Stimulated activated naive CD8-positive, alpha-beta T cell treated with anti-CD3 and anti-CD28 coated beads, Interleukin-15, Interleukin-2, amounts not matched to agents 100 ng/mL and 50 ng/mL, for 24 hours (primary cell): ENCODE measurements around the gene UGT1A9.

Experiments used
- H3K27ac Mint-ChIP-seq: one replicate; pipeline ENCODE4 v1.8.0; 2021; ENCODE audit warnings: mild to moderate bottlenecking, mixed read lengths
- H3K27me3 Mint-ChIP-seq: one replicate; pipeline ENCODE4 v1.8.0; 2021; ENCODE audit warnings: mixed read lengths
- H3K36me3 Mint-ChIP-seq: one replicate; pipeline ENCODE4 v1.8.0; 2021; ENCODE audit warnings: low read depth, mixed read lengths
- H3K4me1 Mint-ChIP-seq: one replicate; pipeline ENCODE4 v1.8.0; 2021; ENCODE audit warnings: low read depth, mixed read lengths
- H3K4me3 Mint-ChIP-seq: one replicate; pipeline ENCODE4 v1.8.0; 2021; ENCODE audit warnings: mild to moderate bottlenecking, mixed read lengths
- H3K9me3 Mint-ChIP-seq: one replicate; pipeline ENCODE4 v1.8.0; 2021; ENCODE audit warnings: mixed read lengths

UGT1A9 gene

GRCh38 chr2:233668605-233669260, 3.0 kb upstream of the UGT1A9 start:
- Mint-ChIP-seq H3K36me3 (no peaks in the 10 kb centered on the region), H3K4me3 (no peak overlapping the region), H3K9me3 (peaks cover 4% of the 10 kb centered on the region), H3K4me1 (no peaks in the 10 kb centered on the region), H3K27me3 (peaks cover 46% of the 10 kb centered on the region), H3K27ac (no peak overlapping the region)

- no peak overlapping the region for H3K27ac Mint-ChIP-seq
- H3K4me1 Mint-ChIP-seq, result no peaks in the 10 kb centered on the region
- no peaks in the 10 kb centered on the region for H3K9me3 Mint-ChIP-seq
- peaks cover 42% of the 10 kb centered on the region for H3K27me3 Mint-ChIP-seq
- H3K4me3 Mint-ChIP-seq, result no peak overlapping the region
- H3K36me3 Mint-ChIP-seq, result no peaks in the 10 kb centered on the region
Observed at GRCh38 chr2:233672886-233673285, 1.2 kb downstream of the UGT1A9 start.

GRCh38 chr2:233673896-233674295, 2.2 kb downstream of the UGT1A9 start:
- H3K36me3 Mint-ChIP-seq, result no peaks in the 10 kb centered on the region
- H3K27ac Mint-ChIP-seq, result no peak overlapping the region
- no peaks in the 10 kb centered on the region for H3K9me3 Mint-ChIP-seq
- peaks cover 40% of the 10 kb centered on the region for H3K27me3 Mint-ChIP-seq
- H3K4me1 Mint-ChIP-seq, result no peaks in the 10 kb centered on the region
- no peak overlapping the region for H3K4me3 Mint-ChIP-seq

- Mint-ChIP-seq H3K27me3 (peaks cover 41% of the 10 kb centered on the region), H3K9me3 (no peaks in the 10 kb centered on the region), H3K4me1 (no peaks in the 10 kb centered on the region)
Observed at GRCh38 chr2:233674314-233674713, 2.6 kb downstream of the UGT1A9 start.

DNA sequence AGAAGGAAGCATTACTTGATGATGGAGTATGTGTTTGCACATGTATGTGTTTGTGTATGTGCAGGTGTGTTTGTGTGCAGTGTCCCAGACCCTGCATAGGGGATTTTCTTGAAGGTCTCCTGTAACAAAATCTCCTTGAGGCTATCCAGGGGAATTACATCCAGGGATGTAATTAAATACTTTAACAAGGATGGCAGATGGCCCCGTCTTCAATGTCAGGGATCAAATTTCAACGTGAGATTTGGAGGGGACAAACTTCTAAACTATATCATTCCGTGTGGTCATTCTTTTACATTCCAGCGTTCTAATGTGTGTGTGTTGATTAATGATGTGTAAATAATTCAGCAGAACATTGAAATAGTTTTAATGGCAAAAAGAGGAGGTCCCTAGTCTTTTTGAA, 3.3 kb downstream of the UGT1A9 start:
- Mint-ChIP-seq H3K36me3 (no peaks in the 10 kb centered on the region), H3K4me1 (no peaks in the 10 kb centered on the region), H3K9me3 (no peaks in the 10 kb centered on the region), H3K4me3 (no peak overlapping the region), H3K27me3 (peaks cover 44% of the 10 kb centered on the region), H3K27ac (no peak overlapping the region)

More at GRCh38 chr2:233674314-233674713, 2.6 kb downstream of the UGT1A9 start:
- no peak overlapping the region for H3K4me3 Mint-ChIP-seq
- no peak overlapping the region for H3K27ac Mint-ChIP-seq
- no peaks in the 10 kb centered on the region for H3K36me3 Mint-ChIP-seq

DNA sequence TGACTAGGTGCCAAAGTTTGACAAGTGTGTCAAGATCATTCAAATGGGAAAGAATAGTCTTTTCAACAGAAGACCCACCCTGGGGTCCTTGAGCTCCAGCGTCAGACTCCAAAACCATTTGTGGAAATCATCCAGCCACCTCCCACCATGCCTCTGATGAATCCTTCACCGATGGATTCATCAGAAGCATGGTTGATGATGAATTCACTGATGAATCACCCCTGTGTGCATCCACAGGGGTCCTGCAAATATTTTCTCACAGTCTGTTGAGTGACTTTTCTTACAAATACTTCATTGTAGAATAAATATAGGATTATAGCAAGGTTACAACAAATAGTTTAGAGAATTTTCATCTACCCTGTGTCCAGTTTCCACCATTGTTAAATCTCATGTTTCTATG, 4.3 kb downstream of the UGT1A9 start:
- no peaks in the 10 kb centered on the region for H3K9me3 Mint-ChIP-seq
- H3K4me3 Mint-ChIP-seq, result no peak overlapping the region
- H3K4me1 Mint-ChIP-seq, result no peaks in the 10 kb centered on the region
- H3K27me3 Mint-ChIP-seq, result peaks cover 40% of the 10 kb centered on the region
- H3K27ac Mint-ChIP-seq, result no peak overlapping the region
- no peaks in the 10 kb centered on the region for H3K36me3 Mint-ChIP-seq

GRCh38 chr2:233679196-233679595, 7.5 kb downstream of the UGT1A9 start:
- H3K4me1 Mint-ChIP-seq, result no peaks in the 10 kb centered on the region
- H3K9me3 Mint-ChIP-seq, result no peaks in the 10 kb centered on the region
- no peaks in the 10 kb centered on the region for H3K36me3 Mint-ChIP-seq
- H3K27me3 Mint-ChIP-seq, result peaks cover 27% of the 10 kb centered on the region
- no peak overlapping the region for H3K4me3 Mint-ChIP-seq
- H3K27ac Mint-ChIP-seq, result no peak overlapping the region

DNA sequence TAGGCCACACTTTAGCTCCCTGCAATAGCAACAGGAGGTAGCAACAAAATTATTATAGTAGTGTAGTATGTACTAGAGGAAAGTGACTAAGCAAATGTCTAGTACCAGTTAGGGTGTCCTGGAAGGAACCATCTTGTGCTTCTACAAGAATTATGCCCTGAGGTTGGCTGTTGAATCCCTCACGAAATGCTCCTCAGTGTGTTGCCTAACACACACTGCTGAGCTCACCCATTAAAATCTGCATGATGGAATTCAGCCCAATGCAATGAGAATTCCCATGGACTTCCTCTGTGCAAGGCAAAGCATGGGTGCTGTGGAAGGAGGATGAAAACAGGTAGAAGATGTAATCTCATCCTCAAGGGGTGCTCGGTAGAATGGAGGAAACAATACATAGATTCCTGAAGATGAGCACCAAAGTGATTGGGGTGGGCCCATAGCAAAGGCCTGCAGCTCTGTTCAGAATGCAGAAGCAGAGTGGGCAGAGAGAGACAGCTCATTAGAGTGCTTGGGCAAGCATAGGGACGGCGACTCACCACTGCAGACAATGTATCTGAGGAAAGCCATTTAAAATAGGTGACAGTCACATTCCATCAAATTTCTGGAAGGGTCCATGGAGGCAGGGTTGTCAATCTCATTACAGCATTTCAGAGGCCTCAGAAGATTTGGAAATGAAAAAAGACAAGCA, 8.8 kb downstream of the UGT1A9 start:
- H3K4me1 Mint-ChIP-seq, result no peaks in the 10 kb centered on the region
- H3K36me3 Mint-ChIP-seq, result no peaks in the 10 kb centered on the region
- no peak overlapping the region for H3K27ac Mint-ChIP-seq
- H3K4me3 Mint-ChIP-seq, result no peak overlapping the region
- no peaks in the 10 kb centered on the region for H3K9me3 Mint-ChIP-seq
- H3K27me3 Mint-ChIP-seq, result peaks cover 27% of the 10 kb centered on the region

DNA sequence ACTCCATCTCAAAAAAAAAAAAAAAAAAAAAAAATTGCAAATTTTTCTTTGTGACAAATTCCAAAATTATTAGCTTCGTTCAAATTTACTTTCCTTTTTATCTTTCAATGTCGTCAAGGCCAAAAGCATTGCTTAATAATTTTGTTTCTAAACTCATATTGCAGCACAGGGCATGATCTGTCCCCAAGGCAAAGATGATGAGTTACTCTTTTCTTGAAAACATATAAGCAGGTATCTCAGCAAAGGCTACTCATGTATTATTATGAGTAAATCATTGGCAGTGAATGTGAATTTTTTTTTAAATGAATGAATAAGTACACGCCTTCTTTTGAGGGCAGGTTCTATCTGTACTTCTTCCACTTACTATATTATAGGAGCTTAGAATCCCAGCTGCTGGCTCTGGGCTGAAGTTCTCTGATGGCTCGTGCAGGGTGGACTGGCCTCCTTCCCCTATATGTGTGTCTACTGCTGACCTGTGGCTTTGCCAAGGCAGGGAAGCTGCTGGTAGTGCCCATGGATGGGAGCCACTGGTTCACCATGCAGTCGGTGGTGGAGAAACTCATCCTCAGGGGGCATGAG, 9.9 kb downstream of the UGT1A9 start, which contains the start of gene UGT1A7:
Gene UGT1A7, plus strand, starts transcription at position 381 of the 579 bp plus-strand sequence. Its CDS starts 37 bp downstream, at position 418.
- Mint-ChIP-seq H3K27ac (no peak within 1 kb of the TSS), H3K27me3 (peaks cover 26% of the 10 kb centered on the region), H3K36me3 (no peaks in the 10 kb centered on the region), H3K9me3 (no peaks in the 10 kb centered on the region), H3K4me3 (no peak within 1 kb of the TSS), H3K4me1 (no peaks in the 10 kb centered on the region)

DNA sequence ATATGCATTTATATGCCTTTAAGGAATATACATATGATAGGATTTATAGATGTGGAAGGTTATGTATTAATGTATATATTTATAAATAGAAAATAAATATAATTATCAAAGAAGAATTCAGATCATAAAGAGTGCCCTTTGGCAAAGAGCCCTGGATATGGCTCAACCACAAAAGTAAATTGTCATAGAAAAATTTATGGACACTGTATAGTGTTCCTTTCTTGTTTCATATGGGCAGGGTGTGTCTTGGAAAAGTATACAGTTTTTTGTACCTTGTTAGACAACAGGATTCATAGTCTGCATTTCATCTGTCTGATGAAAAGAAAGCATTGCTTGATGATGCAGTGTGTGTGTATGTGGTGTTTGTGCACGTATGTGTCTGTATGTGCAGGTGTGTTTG, 12.9 kb downstream of the UGT1A9 start:
- Mint-ChIP-seq H3K36me3 (no peaks in the 10 kb centered on the region), H3K9me3 (no peaks in the 10 kb centered on the region), H3K4me3 (no peak overlapping the region), H3K27me3 (peaks cover 10% of the 10 kb centered on the region), H3K27ac (no peak overlapping the region), H3K4me1 (no peaks in the 10 kb centered on the region)

DNA sequence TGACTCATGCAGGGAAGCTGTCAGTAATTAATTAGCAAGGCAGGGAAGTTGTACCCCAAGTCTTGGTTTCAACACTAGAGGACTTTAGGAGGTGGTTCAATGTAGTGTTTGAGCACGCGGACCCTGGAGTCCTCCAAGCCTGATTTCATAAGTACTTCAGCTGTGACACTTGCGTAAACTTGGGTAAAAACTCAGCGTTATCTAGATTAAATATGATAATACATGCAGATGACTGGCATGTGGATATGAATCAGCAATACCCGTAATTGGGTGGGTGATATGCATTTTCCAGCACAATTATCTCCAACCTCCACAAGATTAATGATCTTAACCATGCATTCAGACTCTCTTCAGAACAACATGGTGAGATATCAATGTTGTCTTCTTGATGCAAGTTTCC, 15.2 kb downstream of the UGT1A9 start:
- H3K4me3 Mint-ChIP-seq, result no peak overlapping the region
- H3K27ac Mint-ChIP-seq, result no peak overlapping the region
- peaks cover 5% of the 10 kb centered on the region for H3K27me3 Mint-ChIP-seq
- no peaks in the 10 kb centered on the region for H3K36me3 Mint-ChIP-seq
- no peaks in the 10 kb centered on the region for H3K4me1 Mint-ChIP-seq
- no peaks in the 10 kb centered on the region for H3K9me3 Mint-ChIP-seq

GRCh38 chr2:233688341-233688740, 16.6 kb downstream of the UGT1A9 start:
- Mint-ChIP-seq H3K27me3 (peaks cover 9% of the 10 kb centered on the region), H3K4me1 (no peaks in the 10 kb centered on the region), H3K36me3 (no peaks in the 10 kb centered on the region), H3K4me3 (no peak overlapping the region), H3K9me3 (no peaks in the 10 kb centered on the region), H3K27ac (no peak overlapping the region)

- Mint-ChIP-seq H3K9me3 (no peaks in the 10 kb centered on the region), H3K27me3 (peaks cover 9% of the 10 kb centered on the region), H3K36me3 (no peaks in the 10 kb centered on the region), H3K4me1 (no peaks in the 10 kb centered on the region), H3K4me3 (no peak overlapping the region), H3K27ac (no peak overlapping the region)
Observed at GRCh38 chr2:233689031-233689430, 17.3 kb downstream of the UGT1A9 start.

GRCh38 chr2:233689501-233689900, 17.8 kb downstream of the UGT1A9 start:
- no peaks in the 10 kb centered on the region for H3K4me1 Mint-ChIP-seq
- no peak overlapping the region for H3K4me3 Mint-ChIP-seq
- H3K27ac Mint-ChIP-seq, result no peak overlapping the region

DNA sequence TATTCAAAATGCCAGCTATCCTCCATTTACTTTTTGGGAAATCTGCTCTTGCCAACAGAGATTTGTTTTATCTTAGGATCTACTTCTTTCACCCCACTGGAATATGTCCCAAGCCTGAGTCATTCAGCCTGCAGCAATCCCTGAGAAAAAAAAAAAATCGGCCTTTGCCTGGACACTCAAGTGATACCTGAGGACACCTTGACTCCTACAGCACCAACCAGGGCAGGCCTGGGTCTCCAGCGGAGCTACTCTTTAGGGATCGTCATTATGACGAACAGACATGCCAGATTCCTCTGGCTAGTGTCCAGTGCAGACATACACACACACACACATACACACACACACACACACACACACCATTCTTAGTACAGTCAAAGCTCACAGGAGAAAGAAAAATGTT, 18.7 kb downstream of the UGT1A9 start:
- no peaks in the 10 kb centered on the region for H3K4me1 Mint-ChIP-seq
- H3K27ac Mint-ChIP-seq, result no peak overlapping the region
- no peak overlapping the region for H3K4me3 Mint-ChIP-seq
- no peaks in the 10 kb centered on the region for H3K36me3 Mint-ChIP-seq
- H3K9me3 Mint-ChIP-seq, result no peaks in the 10 kb centered on the region
- peaks cover 9% of the 10 kb centered on the region for H3K27me3 Mint-ChIP-seq

More at GRCh38 chr2:233689501-233689900, 17.8 kb downstream of the UGT1A9 start:
- H3K9me3 Mint-ChIP-seq, result no peaks in the 10 kb centered on the region
- H3K27me3 Mint-ChIP-seq, result peaks cover 9% of the 10 kb centered on the region
- H3K36me3 Mint-ChIP-seq, result no peaks in the 10 kb centered on the region
